ENCODE results near the gene SYT9. TPM values are rescaled to one million over a fixed set of nuclear protein-coding genes. Genes with fewer than 3 reads are reported as not detected.
A peak's percentile ranks its signal among the peaks of the same experiment; 100 is the strongest.

The SYT9 gene
- total RNA-seq, 2 experiments from 2014 or later: not detected

DNA sequence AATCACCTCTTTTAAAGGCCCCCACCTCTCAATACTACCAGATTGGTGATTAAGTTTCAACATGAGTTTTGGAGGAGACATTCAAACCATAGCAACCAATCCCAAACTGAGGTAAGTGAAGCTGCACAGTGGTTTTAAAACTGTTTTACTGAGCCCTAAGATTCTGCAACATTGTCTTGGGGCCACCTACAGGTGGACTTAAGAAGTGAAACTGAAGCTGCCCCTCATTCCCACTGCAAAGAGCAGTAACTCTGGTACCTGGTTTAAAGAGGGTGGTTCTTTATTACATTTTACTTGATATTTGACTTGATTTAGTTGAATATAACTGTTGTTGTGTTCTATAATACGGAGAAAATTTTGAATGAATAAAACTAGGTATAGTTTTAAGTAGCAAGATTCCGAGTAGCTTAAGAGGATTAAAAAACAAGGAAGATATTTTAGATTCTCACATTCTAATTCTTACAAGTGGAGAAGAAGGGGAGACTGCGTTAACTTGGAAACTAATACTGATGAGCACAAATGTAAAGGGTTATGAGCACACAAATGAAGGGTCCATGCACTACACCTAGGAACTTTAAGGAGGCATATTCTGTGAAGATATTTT, 26.7 kb downstream of the SYT9 start:
- Mint-ChIP-seq H3K9me3 (ENCODE audit: insufficient read depth) (no peaks in the 10 kb centered on the region), H3K4me1 (ENCODE audit: low read depth) (no peaks in the 10 kb centered on the region), H3K27me3 (ENCODE audit: low read depth) (peaks cover 2% of the 10 kb centered on the region), H3K27ac (no peak overlapping the region), H3K36me3 (ENCODE audit: low read depth) (no peaks in the 10 kb centered on the region), H3K4me3 (no peak overlapping the region)
- no peak for ATAC-seq
- peak; percentile 25 for DNase-seq
- POLR2A ChIA-PET: no interaction called here
- CTCF ChIA-PET: interaction anchor here (1.1 to 2.8 kb wide), 7 partner anchors 12 to 466 kb away, joined by 3 to 15 read pairs (median 4); no protein-coding TSS in a partner anchor

DNA sequence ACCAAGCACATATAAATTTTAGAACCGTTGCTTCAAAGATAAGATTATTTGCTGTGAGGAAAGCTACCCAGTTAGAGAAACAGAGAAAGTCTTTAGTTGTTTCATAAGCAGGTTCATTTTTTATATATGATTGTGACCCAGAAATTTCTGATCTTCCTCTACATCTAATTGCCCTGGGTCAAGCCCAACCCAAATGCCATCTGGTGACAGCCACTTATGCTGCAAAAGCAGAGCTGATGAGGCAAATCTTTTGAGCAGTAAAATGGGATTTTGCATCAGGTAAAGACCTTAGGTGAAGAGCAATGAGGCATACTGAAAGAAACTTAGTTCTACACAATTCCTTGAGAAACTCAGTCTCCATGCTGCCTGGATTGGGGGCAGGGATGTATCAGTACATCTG, 28.0 kb downstream of the SYT9 start:
- no peak for DNase-seq
- CTCF ChIA-PET: interaction anchor here (0.6 to 1.8 kb wide), 3 partner anchors 13 to 707 kb away, joined by 3 to 5 read pairs (median 4); partner anchors contain the start of gene EIF3F
- H3K4me3 Mint-ChIP-seq: no peak overlapping the region
- no peaks in the 10 kb centered on the region for H3K36me3 Mint-ChIP-seq (ENCODE audit: low read depth)
- H3K27ac Mint-ChIP-seq: no peak overlapping the region
- no peaks in the 10 kb centered on the region for H3K4me1 Mint-ChIP-seq (ENCODE audit: low read depth)
- peaks cover 2% of the 10 kb centered on the region for H3K27me3 Mint-ChIP-seq (ENCODE audit: low read depth)
- H3K9me3 Mint-ChIP-seq (ENCODE audit: insufficient read depth): no peaks in the 10 kb centered on the region
- ATAC-seq: no peak
- POLR2A ChIA-PET: no interaction called here

- DNase-seq (no peak), ATAC-seq (no peak)
- no peaks in the 10 kb centered on the region for H3K4me1 Mint-ChIP-seq (ENCODE audit: low read depth)
- H3K27me3 Mint-ChIP-seq (ENCODE audit: low read depth): no peaks in the 10 kb centered on the region
- no peaks in the 10 kb centered on the region for H3K9me3 Mint-ChIP-seq (ENCODE audit: insufficient read depth)
- ChIA-PET POLR2A (no interaction called here), CTCF (no interaction called here)
- H3K27ac Mint-ChIP-seq: no peak overlapping the region
- H3K36me3 Mint-ChIP-seq (ENCODE audit: low read depth): no peaks in the 10 kb centered on the region
- no peak overlapping the region for H3K4me3 Mint-ChIP-seq
These were observed 29.4 kb downstream of the SYT9 start for GRCh38 chr11:7281079-7281478.

GRCh38 chr11:7281809-7282208, 30.1 kb downstream of the SYT9 start:
- POLR2A ChIA-PET: no interaction called here
- ATAC-seq (no peak), DNase-seq (no peak)
- Mint-ChIP-seq H3K4me3 (no peak overlapping the region), H3K4me1 (ENCODE audit: low read depth) (no peaks in the 10 kb centered on the region), H3K27me3 (ENCODE audit: low read depth) (no peaks in the 10 kb centered on the region), H3K9me3 (ENCODE audit: insufficient read depth) (peaks cover 5% of the 10 kb centered on the region), H3K27ac (no peak overlapping the region), H3K36me3 (ENCODE audit: low read depth) (no peaks in the 10 kb centered on the region)
- CTCF ChIA-PET: no interaction called here

- no peak overlapping the region for H3K4me3 Mint-ChIP-seq
- no peaks in the 10 kb centered on the region for H3K4me1 Mint-ChIP-seq (ENCODE audit: low read depth)
- no peak overlapping the region for H3K27ac Mint-ChIP-seq
- H3K9me3 Mint-ChIP-seq (ENCODE audit: insufficient read depth): peaks cover 11% of the 10 kb centered on the region
- POLR2A ChIA-PET: no interaction called here
- no peaks in the 10 kb centered on the region for H3K27me3 Mint-ChIP-seq (ENCODE audit: low read depth)
- no peaks in the 10 kb centered on the region for H3K36me3 Mint-ChIP-seq (ENCODE audit: low read depth)
- ATAC-seq: no peak
- CTCF ChIA-PET: no interaction called here
- no peak for DNase-seq
These were observed 34.5 kb downstream of the SYT9 start for GRCh38 chr11:7286178-7286577.

- DNase-seq: no peak
- no peak overlapping the region for H3K4me3 Mint-ChIP-seq
- no peaks in the 10 kb centered on the region for H3K27me3 Mint-ChIP-seq (ENCODE audit: low read depth)
- no peaks in the 10 kb centered on the region for H3K36me3 Mint-ChIP-seq (ENCODE audit: low read depth)
- ChIA-PET CTCF (no interaction called here), POLR2A (no interaction called here)
- ATAC-seq: no peak
- H3K4me1 Mint-ChIP-seq (ENCODE audit: low read depth): no peaks in the 10 kb centered on the region
- H3K27ac Mint-ChIP-seq: no peak overlapping the region
- H3K9me3 Mint-ChIP-seq (ENCODE audit: insufficient read depth): peaks cover 11% of the 10 kb centered on the region
These were observed 39.6 kb downstream of the SYT9 start for GRCh38 chr11:7291100-7291829.

DNA sequence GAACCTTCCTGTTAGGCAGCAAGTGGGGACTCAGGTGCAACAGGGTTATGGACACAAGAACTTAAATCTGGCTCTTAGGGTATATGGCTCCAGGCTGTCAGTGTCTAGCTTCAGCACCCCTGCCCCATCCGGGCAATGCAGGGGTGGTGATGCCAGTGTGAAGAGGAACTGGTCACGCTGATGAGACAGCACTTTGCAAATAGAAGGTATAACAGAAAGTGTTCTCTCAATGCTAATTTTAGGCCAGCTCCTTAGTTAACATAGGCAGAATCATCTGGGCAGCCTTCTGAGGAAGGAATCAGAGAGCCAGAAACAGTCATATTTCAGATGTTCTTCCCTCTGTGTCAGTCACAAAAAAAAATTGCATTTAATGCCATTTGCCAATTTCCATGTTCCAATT, 41.2 kb downstream of the SYT9 start:
- DNase-seq: no peak
- no peaks in the 10 kb centered on the region for H3K9me3 Mint-ChIP-seq (ENCODE audit: insufficient read depth)
- no peak for ATAC-seq
- peaks cover 4% of the 10 kb centered on the region for H3K27me3 Mint-ChIP-seq (ENCODE audit: low read depth)
- no peaks in the 10 kb centered on the region for H3K36me3 Mint-ChIP-seq (ENCODE audit: low read depth)
- no peak overlapping the region for H3K27ac Mint-ChIP-seq
- no peak overlapping the region for H3K4me3 Mint-ChIP-seq
- CTCF ChIA-PET: interaction anchor here (1.3 kb wide), 1 partner anchor 14 kb away, joined by 5 read pairs; no protein-coding TSS in a partner anchor
- H3K4me1 Mint-ChIP-seq (ENCODE audit: low read depth): no peaks in the 10 kb centered on the region
- POLR2A ChIA-PET: no interaction called here

DNA sequence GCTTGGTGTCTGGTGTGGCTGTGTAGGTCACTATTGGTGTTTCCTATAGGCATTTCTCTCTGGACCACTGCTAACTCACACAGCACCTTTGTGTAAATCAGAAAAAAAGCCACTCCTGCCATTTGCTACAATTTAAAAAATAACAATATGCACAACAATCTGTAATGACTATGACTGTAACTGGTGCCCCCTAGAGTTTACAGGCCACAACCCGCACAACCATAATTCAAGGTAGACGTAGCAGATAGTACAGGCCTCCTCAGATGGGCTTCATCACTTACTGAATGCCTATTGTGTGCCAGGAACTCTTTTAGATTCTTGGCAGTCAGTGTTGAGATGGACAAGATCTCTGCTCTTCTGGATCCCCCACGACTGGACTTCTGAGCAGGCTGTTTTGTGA, 47.7 kb downstream of the SYT9 start:
- ATAC-seq: no peak
- H3K4me3 Mint-ChIP-seq: no peak overlapping the region
- H3K36me3 Mint-ChIP-seq (ENCODE audit: low read depth): no peaks in the 10 kb centered on the region
- POLR2A ChIA-PET: no interaction called here
- no peaks in the 10 kb centered on the region for H3K4me1 Mint-ChIP-seq (ENCODE audit: low read depth)
- DNase-seq: no peak
- H3K27me3 Mint-ChIP-seq (ENCODE audit: low read depth): peaks cover 4% of the 10 kb centered on the region
- CTCF ChIA-PET: no interaction called here
- no peaks in the 10 kb centered on the region for H3K9me3 Mint-ChIP-seq (ENCODE audit: insufficient read depth)
- H3K27ac Mint-ChIP-seq: no peak overlapping the region

DNA sequence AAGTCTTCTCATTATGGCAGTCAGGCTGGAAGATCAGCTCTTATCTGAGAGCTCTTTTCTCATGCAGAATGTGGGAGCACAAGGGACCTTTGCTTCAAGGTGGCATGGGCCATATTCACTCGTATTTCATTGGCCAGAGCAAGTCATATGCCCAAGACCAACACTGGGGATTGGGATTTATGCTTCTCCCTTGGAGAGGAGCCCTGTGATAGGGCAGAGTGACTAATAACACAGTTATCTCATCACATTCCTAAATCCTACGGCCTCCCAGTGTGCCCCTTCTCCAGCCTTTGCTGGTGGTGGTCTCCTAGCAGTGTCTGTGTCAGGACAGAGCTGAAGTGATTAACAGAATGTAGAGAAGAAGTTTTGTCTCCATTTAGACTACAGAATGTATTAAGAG, 48.6 kb downstream of the SYT9 start:
- H3K36me3 Mint-ChIP-seq (ENCODE audit: low read depth): no peaks in the 10 kb centered on the region
- H3K4me3 Mint-ChIP-seq: no peak overlapping the region
- no peaks in the 10 kb centered on the region for H3K9me3 Mint-ChIP-seq (ENCODE audit: insufficient read depth)
- no peak for DNase-seq
- H3K4me1 Mint-ChIP-seq (ENCODE audit: low read depth): no peaks in the 10 kb centered on the region
- peaks cover 4% of the 10 kb centered on the region for H3K27me3 Mint-ChIP-seq (ENCODE audit: low read depth)
- POLR2A ChIA-PET: no interaction called here
- no peak for ATAC-seq
- no peak overlapping the region for H3K27ac Mint-ChIP-seq
- CTCF ChIA-PET: no interaction called here

DNA sequence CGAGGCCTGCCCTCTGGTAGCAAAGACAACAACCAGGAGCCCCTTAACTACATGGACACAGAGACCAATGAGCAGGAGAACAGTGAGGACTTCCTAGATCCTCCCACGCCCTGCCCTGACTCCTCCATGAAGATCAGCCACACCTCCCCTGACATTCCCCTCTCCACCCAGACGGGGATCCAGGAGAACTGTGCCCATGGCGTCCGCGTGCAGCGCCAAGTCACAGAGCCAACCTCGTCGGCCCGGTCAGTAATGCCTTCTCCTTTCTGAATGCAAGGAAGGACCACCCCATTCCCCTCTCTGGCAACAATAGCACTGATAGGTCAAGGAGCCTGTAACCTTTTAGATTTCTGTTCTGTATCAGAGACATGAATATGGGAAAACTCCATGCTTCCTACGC, 51.4 kb downstream of the SYT9 start:
- POLR2A ChIA-PET: no interaction called here
- no peaks in the 10 kb centered on the region for H3K36me3 Mint-ChIP-seq (ENCODE audit: low read depth)

DNA sequence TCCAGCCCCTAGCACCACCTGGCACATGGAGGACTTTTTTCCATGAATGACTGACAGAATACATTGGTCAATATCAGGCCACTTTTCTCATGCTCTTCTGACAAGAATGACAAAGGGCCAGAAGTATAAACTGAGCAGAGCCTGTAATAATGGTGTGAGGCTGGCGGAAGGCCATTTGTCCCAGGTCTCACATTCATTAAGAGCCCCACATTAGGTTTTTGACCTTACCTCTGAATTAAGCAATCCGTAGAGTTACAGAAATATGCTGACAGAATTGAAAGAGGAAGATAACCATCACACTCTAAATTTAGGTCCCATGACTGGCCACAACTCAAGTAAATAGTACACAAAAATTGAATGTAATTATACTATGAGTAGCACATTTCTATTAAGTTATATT, 55.2 kb downstream of the SYT9 start:
- DNase-seq: no peak
- H3K36me3 Mint-ChIP-seq (ENCODE audit: low read depth): no peaks in the 10 kb centered on the region
- POLR2A ChIA-PET: no interaction called here
- no peaks in the 10 kb centered on the region for H3K9me3 Mint-ChIP-seq (ENCODE audit: insufficient read depth)
- no peaks in the 10 kb centered on the region for H3K4me1 Mint-ChIP-seq (ENCODE audit: low read depth)
- ATAC-seq: no peak
- H3K27me3 Mint-ChIP-seq (ENCODE audit: low read depth): no peaks in the 10 kb centered on the region
- CTCF ChIA-PET: no interaction called here
- no peak overlapping the region for H3K4me3 Mint-ChIP-seq
- no peak overlapping the region for H3K27ac Mint-ChIP-seq

More for the DNA sequence above, 51.4 kb downstream of the SYT9 start:
- DNase-seq (no peak), ATAC-seq (no peak)
- Mint-ChIP-seq H3K27me3 (ENCODE audit: low read depth) (no peaks in the 10 kb centered on the region), H3K4me1 (ENCODE audit: low read depth) (no peaks in the 10 kb centered on the region), H3K4me3 (no peak overlapping the region), H3K9me3 (ENCODE audit: insufficient read depth) (no peaks in the 10 kb centered on the region), H3K27ac (no peak overlapping the region)
- CTCF ChIA-PET: no interaction called here

- DNase-seq (no peak), ATAC-seq (no peak)
- H3K9me3 Mint-ChIP-seq (ENCODE audit: insufficient read depth): no peaks in the 10 kb centered on the region
- no peak overlapping the region for H3K27ac Mint-ChIP-seq
- ChIA-PET POLR2A (no interaction called here), CTCF (no interaction called here)
- H3K36me3 Mint-ChIP-seq (ENCODE audit: low read depth): no peaks in the 10 kb centered on the region
- H3K27me3 Mint-ChIP-seq (ENCODE audit: low read depth): no peaks in the 10 kb centered on the region
- no peaks in the 10 kb centered on the region for H3K4me1 Mint-ChIP-seq (ENCODE audit: low read depth)
- no peak overlapping the region for H3K4me3 Mint-ChIP-seq
These were observed 56.1 kb downstream of the SYT9 start for GRCh38 chr11:7307836-7308235.

- H3K4me1 Mint-ChIP-seq (ENCODE audit: low read depth): no peaks in the 10 kb centered on the region
- CTCF ChIA-PET: no interaction called here
- no peak overlapping the region for H3K27ac Mint-ChIP-seq
- no peaks in the 10 kb centered on the region for H3K9me3 Mint-ChIP-seq (ENCODE audit: insufficient read depth)
- DNase-seq (no peak), ATAC-seq (no peak)
- no peak overlapping the region for H3K4me3 Mint-ChIP-seq
- H3K27me3 Mint-ChIP-seq (ENCODE audit: low read depth): peaks cover 1% of the 10 kb centered on the region
- POLR2A ChIA-PET: no interaction called here
- H3K36me3 Mint-ChIP-seq (ENCODE audit: low read depth): no peaks in the 10 kb centered on the region
These were observed 60.2 kb downstream of the SYT9 start for GRCh38 chr11:7311903-7312302.
